SK-N-SH (cell line): ENCODE results near the gene PLD4. TPM values are rescaled to one million over a fixed set of nuclear protein-coding genes. Genes with fewer than 3 reads are reported as not detected.

Source experiments
- CTCF ChIA-PET: fragments of 300-600, 350-600 bp; formaldehyde crosslinking; extraction: SDS; loops from one replicate; lab custom pipeline; 2021; lab: Yijun Ruan, JAX
- POLR2A ChIA-PET: fragments of 350-600 bp; sonication (Branson Sonifier 250); formaldehyde crosslinking; extraction: SDS; loops from one replicate; lab custom pipeline; 2020; ENCODE audit warnings: antibody characterized with exemption, inconsistent platforms; lab: Yijun Ruan, JAX
- DNase-seq: peaks from one replicate; pipeline ENCODE4 v3.0.0; 2012
- H2AFZ ChIP-seq: fragments of 200-600 bp; sonication (generic); 2 replicates; pipeline ENCODE4 v1.8.1; 2016; ENCODE audit warnings: antibody characterized with exemption, mild to moderate bottlenecking, low read depth
- H3F3A ChIP-seq: fragments of 200-600 bp; sonication (generic); replicated peaks from 2 replicates; pipeline ENCODE3; 2016; ENCODE audit warnings: antibody characterized with exemption, mild to moderate bottlenecking; ENCODE audit not compliant: insufficient read depth
- H3K27ac ChIP-seq, 2 experiments: fragments of 200-500 bp in 1 of 2; fragments of 200-600 bp in 1 of 2; sonication (Bioruptor generic) in 1 of 2; sonication (generic), shearing (Covaris generic) in 1 of 2; 2 replicates each; pipeline versions ENCODE4 v1.5.1 to v1.6.1; 2014 to 2016; ENCODE audit warnings: low read depth in 2 of 2, inconsistent platforms in 1 of 2, low read length in 1 of 2, mild to moderate bottlenecking in 1 of 2, mixed read lengths in 1 of 2
- H3K27me3 ChIP-seq: fragments of 200-600 bp; sonication (generic), shearing (Covaris generic); 2 replicates; pipeline ENCODE4 v1.6.1; 2016; ENCODE audit warnings: mixed run types; ENCODE audit not compliant: insufficient read depth
- H3K36me3 ChIP-seq, 2 experiments: fragments of 200-500 bp in 1 of 2; fragments of 200-600 bp in 1 of 2; sonication (Bioruptor generic) in 1 of 2; sonication (generic) in 1 of 2; replicated peaks in 1 of 2; 2 replicates each; pipeline versions ENCODE3 to v1.5.1; 2014 to 2016; ENCODE audit warnings: low read length in 1 of 2, mild to moderate bottlenecking in 1 of 2; ENCODE audit not compliant: insufficient read depth in 2 of 2, control insufficient read depth in 1 of 2
- H3K4me1 ChIP-seq, 2 experiments: fragments of 200-500 bp in 1 of 2; fragments of 200-600 bp in 1 of 2; sonication (Bioruptor generic) in 1 of 2; sonication (generic), shearing (Covaris generic) in 1 of 2; 2 replicates each; pipeline versions ENCODE4 v1.5.1 to v1.6.1; 2014 to 2016; ENCODE audit warnings: low read depth in 1 of 2, low read length in 1 of 2, mixed run types in 1 of 2; ENCODE audit not compliant: insufficient read depth in 2 of 2, control insufficient read depth in 1 of 2
- H3K4me2 ChIP-seq: fragments of 200-600 bp; sonication (generic), shearing (Covaris generic); 2 replicates; pipeline ENCODE4 v1.6.1; 2017; ENCODE audit warnings: mixed run types
- H3K4me3 ChIP-seq, 2 experiments: fragments of 200-500 bp in 1 of 2; fragments of 200-600 bp in 1 of 2; sonication (Bioruptor generic) in 1 of 2; sonication (generic), shearing (Covaris generic) in 1 of 2; 2 replicates each; pipeline versions ENCODE4 v1.5.1 to v1.8.1; 2014 to 2016; ENCODE audit warnings: low read depth in 2 of 2, inconsistent platforms in 1 of 2, low read length in 1 of 2, mild to moderate bottlenecking in 1 of 2, mixed read lengths in 1 of 2, moderate library complexity in 1 of 2
- H3K79me2 ChIP-seq: fragments of 200-600 bp; sonication (generic); 2 replicates; pipeline ENCODE4 v1.8.1; 2017; ENCODE audit warnings: mild to moderate bottlenecking; ENCODE audit not compliant: insufficient read depth
- H3K9ac ChIP-seq: fragments of 200-600 bp; sonication (generic); 2 replicates; pipeline ENCODE4 v1.6.1; 2017; ENCODE audit warnings: mixed run types
- H3K9me2 ChIP-seq: fragments of 200-600 bp; sonication (generic); 2 replicates; pipeline ENCODE4 v1.6.1; 2017; ENCODE audit warnings: mixed run types
- H3K9me3 ChIP-seq: fragments of 200-600 bp; sonication (generic); 2 replicates; pipeline ENCODE4 v1.6.1; 2017; ENCODE audit warnings: mixed run types, mild to moderate bottlenecking, moderate library complexity
- H4K20me1 ChIP-seq: fragments of 200-600 bp; sonication (generic); 2 replicates; pipeline ENCODE4 v1.6.1; 2017; ENCODE audit warnings: mild to moderate bottlenecking, mixed run types; ENCODE audit not compliant: insufficient read depth
- CHD2 ChIP-seq: fragments of 150-350 bp; IDR thresholded peaks from 2 replicates; pipeline ENCODE4 v1.6.1; 2018; ENCODE audit warnings: low read length; ENCODE audit not compliant: partially characterized antibody
- CTCF ChIP-seq: fragments of 200-600 bp; sonication (generic); IDR thresholded peaks from 2 replicates; pipeline ENCODE4 v1.6.1; 2017; ENCODE audit warnings: antibody characterized with exemption, mild to moderate bottlenecking, moderate library complexity
- EZH2phosphoT487 ChIP-seq: fragments of 200-600 bp; sonication (generic); IDR thresholded peaks from 2 replicates; pipeline ENCODE4 v1.6.1; 2017; ENCODE audit warnings: low read depth, mixed run types, mild to moderate bottlenecking, antibody characterized with exemption, moderate library complexity, borderline replicate concordance
- GABPA ChIP-seq: IDR thresholded peaks from 2 replicates; pipeline ENCODE4 v1.4.0; 2012; ENCODE audit warnings: low read depth, mild to moderate bottlenecking
- IRF3 ChIP-seq: fragments of 150-350 bp; IDR thresholded peaks from 2 replicates; pipeline ENCODE4 v1.6.1; 2016; ENCODE audit warnings: mild to moderate bottlenecking, low read depth, low read length
- JUND ChIP-seq: IDR thresholded peaks from 2 replicates; pipeline ENCODE4 v1.4.0; 2012
- MAX ChIP-seq: IDR thresholded peaks from 2 replicates; pipeline ENCODE4 v1.4.0; 2012; ENCODE audit warnings: low read depth
- MXI1 ChIP-seq: IDR thresholded peaks from 2 replicates; pipeline ENCODE4 v1.6.1; 2012; ENCODE audit warnings: mild to moderate bottlenecking, low read depth, low read length, improper control_type of control experiment
- NRF1 ChIP-seq: IDR thresholded peaks from 2 replicates; pipeline ENCODE4 v1.6.1; 2012; ENCODE audit warnings: low read depth, mild to moderate bottlenecking, low read length
- PBX3 ChIP-seq: IDR thresholded peaks from 2 replicates; pipeline ENCODE4; 2012
- POLR2AphosphoS5 ChIP-seq: IDR thresholded peaks from 2 replicates; pipeline ENCODE4 v1.6.1; 2012; ENCODE audit warnings: low read depth, low read length
- REST ChIP-seq: IDR thresholded peaks from 2 replicates; pipeline ENCODE4 v1.6.1; 2012; ENCODE audit warnings: mild to moderate bottlenecking, low read depth, low read length, moderate library complexity
- RFX5 ChIP-seq: IDR thresholded peaks from 2 replicates; pipeline ENCODE4 v1.6.1; 2012; ENCODE audit warnings: mild to moderate bottlenecking, improper control_type of control experiment, low read length
- SIN3A ChIP-seq: IDR thresholded peaks from 2 replicates; pipeline ENCODE4 v1.6.1; 2012; ENCODE audit warnings: low read depth, mild to moderate bottlenecking, low read length, moderate library complexity, borderline replicate concordance
- TCF12 ChIP-seq: IDR thresholded peaks from 2 replicates; pipeline ENCODE4 v1.4.0; 2012
- YY1 ChIP-seq: IDR thresholded peaks from 2 replicates; pipeline ENCODE4 v1.4.0; 2012; ENCODE audit warnings: low read depth, mild to moderate bottlenecking
- ZBTB33 ChIP-seq: IDR thresholded peaks from 2 replicates; pipeline ENCODE4 v1.4.0; 2012; ENCODE audit warnings: low read depth, borderline replicate concordance
- WGBS: methylation state at CpG from one replicate; pipeline ENCODE4 v1.1.6; 2017; ENCODE audit warnings: low lambda C conversion rate; 5-methylcytosine and 5-hydroxymethylcytosine counted together
- polyA plus RNA-seq, 3 experiments: library from polyadenylated mRNA; depleted of rRNA; stranded (reverse); fragments of >200 nt; gene quantifications; 2 replicates each; pipeline ENCODE4 v1.2.3, GENCODE V29; 2012

Gene PLD4
- polyA plus RNA-seq, 1 of the 3 experiments (the other 2 are of a cell fraction): 0.02 TPM

- Histone ChIP-seq H3K27ac (no peak overlapping the region), H4K20me1 (0 out of 2 replicates have a peak, but pooled peaks cover 5% of the 10 kb centered on the region), H3K4me2 (no peak overlapping the region), H3K9me2 (no peaks in the 10 kb centered on the region), H3K9ac (no peak overlapping the region), H3K36me3 (peaks cover 0 to 13% of the 10 kb centered on the region in 2 experiments), H3K9me3 (no peaks in the 10 kb centered on the region), H3F3A (peaks cover 5% of the 10 kb centered on the region), H3K4me3 (no peak overlapping the region), H3K79me2 (peaks cover 89% of the 10 kb centered on the region; the same call in 1 of the 2 replicates), H3K27me3 (no peaks in the 10 kb centered on the region), H3K4me1 (peaks cover 17 to 20% of the 10 kb centered on the region in 2 experiments; a peak in 2 of 4 replicates), H2AFZ (no peak overlapping the region)
- DNase-seq: no peak
- POLR2A ChIA-PET: no interaction called here
- WGBS: 87% methylated on average over 9 of the region's 9 CpGs
- CTCF ChIA-PET: interaction anchor here (0.8 to 11.2 kb wide), 5 partner anchors 10 to 78 kb away, joined by 3 to 284 read pairs (median 5); no protein-coding TSS in a partner anchor
- TF ChIP-seq ZBTB33 (no peak), PBX3 (no peak), JUND (no peak), CHD2 (no peak), IRF3 (no peak), SIN3A (no peak), MAX (no peak), POLR2AphosphoS5 (no peak), RFX5 (no peak), CTCF (no peak), EZH2phosphoT487 (no peak), MXI1 (no peak), TCF12 (no peak), NRF1 (no peak), REST (no peak), YY1 (no peak), GABPA (no peak)
Measured at GRCh38 chr14:104966261-104966865, 41.7 kb downstream of the PLD4 start.
